ENCODE results near the gene PROKR2.

DNA sequence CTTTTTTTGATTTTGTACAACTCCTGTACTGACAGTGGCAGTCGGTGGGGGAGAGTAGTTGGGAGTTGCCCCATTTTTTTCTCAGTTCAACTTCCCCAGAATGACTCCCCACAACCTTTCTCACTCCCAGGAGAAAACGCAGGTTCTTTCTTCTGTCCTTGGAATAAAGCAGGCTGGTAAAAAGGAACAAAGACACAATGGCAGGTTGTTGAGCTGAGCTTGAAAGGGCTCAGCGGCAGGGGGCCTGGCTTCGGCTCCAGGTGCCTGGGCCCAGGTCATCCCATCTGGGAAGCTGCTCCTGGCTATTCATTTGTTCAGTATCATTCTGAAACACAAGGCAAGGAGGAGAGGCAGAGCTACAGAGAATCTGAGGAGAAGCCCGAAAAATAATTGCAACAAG is 46.2 kb downstream of the PROKR2 start:
- no peak for TF ChIP-seq HEY1 (CRISPR knock-in tag; IDR thresholded peaks at IDR 0.05; ENCODE audit: borderline replicate concordance)
- no peak for TF ChIP-seq KAT7 (CRISPR knock-in tag; IDR thresholded peaks at IDR 0.05; ENCODE audit: borderline replicate concordance)
- TF ChIP-seq, protein P1, sequence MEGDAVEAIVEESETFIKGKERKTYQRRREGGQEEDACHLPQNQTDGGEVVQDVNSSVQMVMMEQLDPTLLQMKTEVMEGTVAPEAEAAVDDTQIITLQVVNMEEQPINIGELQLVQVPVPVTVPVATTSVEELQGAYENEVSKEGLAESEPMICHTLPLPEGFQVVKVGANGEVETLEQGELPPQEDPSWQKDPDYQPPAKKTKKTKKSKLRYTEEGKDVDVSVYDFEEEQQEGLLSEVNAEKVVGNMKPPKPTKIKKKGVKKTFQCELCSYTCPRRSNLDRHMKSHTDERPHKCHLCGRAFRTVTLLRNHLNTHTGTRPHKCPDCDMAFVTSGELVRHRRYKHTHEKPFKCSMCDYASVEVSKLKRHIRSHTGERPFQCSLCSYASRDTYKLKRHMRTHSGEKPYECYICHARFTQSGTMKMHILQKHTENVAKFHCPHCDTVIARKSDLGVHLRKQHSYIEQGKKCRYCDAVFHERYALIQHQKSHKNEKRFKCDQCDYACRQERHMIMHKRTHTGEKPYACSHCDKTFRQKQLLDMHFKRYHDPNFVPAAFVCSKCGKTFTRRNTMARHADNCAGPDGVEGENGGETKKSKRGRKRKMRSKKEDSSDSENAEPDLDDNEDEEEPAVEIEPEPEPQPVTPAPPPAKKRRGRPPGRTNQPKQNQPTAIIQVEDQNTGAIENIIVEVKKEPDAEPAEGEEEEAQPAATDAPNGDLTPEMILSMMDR (IDR thresholded peaks at IDR 0.05 in 2 of 3, conservative IDR thresholded peaks at IDR 0.05 in 1 of 3; ENCODE audit: insufficient read depth in 2 of 3, low read depth in 1 of 3, low read length in 3 of 3), result no peak
- TF ChIP-seq ZBTB17 (CRISPR knock-in tag; IDR thresholded peaks at IDR 0.05), result no peak
- no peak for TF ChIP-seq POLR2B (IDR thresholded peaks at IDR 0.05; ENCODE audit: low read depth, partially characterized antibody)
- no peak for TF ChIP-seq YY1 (IDR thresholded peaks at IDR 0.05; ENCODE audit: borderline replicate concordance in 1 of 3, control insufficient read depth in 1 of 3, extremely low read depth in 1 of 3, insufficient read depth in 3 of 3, insufficient read length in 1 of 3, insufficient replicate concordance in 2 of 3, low read depth in 1 of 3, low read length in 2 of 3)
- TF ChIP-seq, protein P2, sequence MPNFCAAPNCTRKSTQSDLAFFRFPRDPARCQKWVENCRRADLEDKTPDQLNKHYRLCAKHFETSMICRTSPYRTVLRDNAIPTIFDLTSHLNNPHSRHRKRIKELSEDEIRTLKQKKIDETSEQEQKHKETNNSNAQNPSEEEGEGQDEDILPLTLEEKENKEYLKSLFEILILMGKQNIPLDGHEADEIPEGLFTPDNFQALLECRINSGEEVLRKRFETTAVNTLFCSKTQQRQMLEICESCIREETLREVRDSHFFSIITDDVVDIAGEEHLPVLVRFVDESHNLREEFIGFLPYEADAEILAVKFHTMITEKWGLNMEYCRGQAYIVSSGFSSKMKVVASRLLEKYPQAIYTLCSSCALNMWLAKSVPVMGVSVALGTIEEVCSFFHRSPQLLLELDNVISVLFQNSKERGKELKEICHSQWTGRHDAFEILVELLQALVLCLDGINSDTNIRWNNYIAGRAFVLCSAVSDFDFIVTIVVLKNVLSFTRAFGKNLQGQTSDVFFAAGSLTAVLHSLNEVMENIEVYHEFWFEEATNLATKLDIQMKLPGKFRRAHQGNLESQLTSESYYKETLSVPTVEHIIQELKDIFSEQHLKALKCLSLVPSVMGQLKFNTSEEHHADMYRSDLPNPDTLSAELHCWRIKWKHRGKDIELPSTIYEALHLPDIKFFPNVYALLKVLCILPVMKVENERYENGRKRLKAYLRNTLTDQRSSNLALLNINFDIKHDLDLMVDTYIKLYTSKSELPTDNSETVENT (CRISPR knock-in tag; IDR thresholded peaks at IDR 0.05), result no peak
- TF ChIP-seq, protein P3, sequence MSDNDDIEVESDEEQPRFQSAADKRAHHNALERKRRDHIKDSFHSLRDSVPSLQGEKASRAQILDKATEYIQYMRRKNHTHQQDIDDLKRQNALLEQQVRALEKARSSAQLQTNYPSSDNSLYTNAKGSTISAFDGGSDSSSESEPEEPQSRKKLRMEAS (CRISPR knock-in tag; IDR thresholded peaks at IDR 0.05), result no peak
